WERI-Rb-1 (cell line): ENCODE measurements around the gene CELSR1.
A peak's percentile ranks its signal among the peaks of the same experiment; 100 is the strongest.

ENCODE experiments used
- DNase-seq: peaks from one replicate; pipeline ENCODE4 v3.0.0-alpha.2; 2020
- H3K27ac ChIP-seq: fragments of 250-450 bp; sonication (Bioruptor Pico); 2 replicates; pipeline ENCODE4 v1.5.1; 2020; ENCODE audit warnings: mild to moderate bottlenecking, moderate library complexity
- H3K27me3 ChIP-seq: fragments of 250-450 bp; sonication (Bioruptor Pico); 2 replicates; pipeline ENCODE4 v1.5.1; 2021; ENCODE audit warnings: mild to moderate bottlenecking, low read depth, moderate library complexity; ENCODE audit not compliant: insufficient read depth, severe bottlenecking
- H3K36me3 ChIP-seq: fragments of 250-450 bp; sonication (Bioruptor Pico); 2 replicates; pipeline ENCODE4 v1.5.1; 2020; ENCODE audit warnings: mild to moderate bottlenecking, moderate library complexity
- H3K4me3 ChIP-seq: 2 replicates; pipeline ENCODE4 v1.5.1; 2011; ENCODE audit warnings: low read depth, mild to moderate bottlenecking, control low read depth, low read length
- H3K9me3 ChIP-seq: fragments of 250-450 bp; sonication (Bioruptor Pico); 2 replicates; pipeline ENCODE4 v1.5.1; 2021; ENCODE audit warnings: mild to moderate bottlenecking, moderate library complexity; ENCODE audit not compliant: severe bottlenecking
- CTCF ChIP-seq: IDR thresholded peaks from 2 replicates; pipeline ENCODE4 v1.5.1; 2011; ENCODE audit warnings: low read depth, mild to moderate bottlenecking, control low read depth, inconsistent platforms, low read length

CELSR1 gene

GRCh38 chr22:46568102-46568809 lies 30.8 kb upstream of the CELSR1 start:
- H3K36me3 ChIP-seq = no peaks in the 10 kb centered on the region
- H3K4me3 ChIP-seq = no peak overlapping the region
- no peak overlapping the region for H3K27ac ChIP-seq
- 0 out of 2 replicates have a peak, but pooled peaks have one; percentile 4 for TF ChIP-seq CTCF
- DNase-seq = no peak
- no peaks in the 10 kb centered on the region for H3K27me3 ChIP-seq
- peaks cover 5% of the 10 kb centered on the region for H3K9me3 ChIP-seq

GRCh38 chr22:46567471-46567870 lies 30.1 kb upstream of the CELSR1 start:
- DNase-seq = no peak
- H3K27me3 ChIP-seq = no peaks in the 10 kb centered on the region
- H3K9me3 ChIP-seq = peaks cover 5% of the 10 kb centered on the region
- H3K4me3 ChIP-seq = no peak overlapping the region
- no peak overlapping the region for H3K27ac ChIP-seq
- no peaks in the 10 kb centered on the region for H3K36me3 ChIP-seq
- TF ChIP-seq CTCF = no peak

- Histone ChIP-seq H3K27me3 (no peaks in the 10 kb centered on the region), H3K27ac (peak overlapping the region; percentile 76), H3K9me3 (no peaks in the 10 kb centered on the region), H3K4me3 (no peak overlapping the region), H3K36me3 (no peaks in the 10 kb centered on the region)
- TF ChIP-seq CTCF = no peak
- no peak for DNase-seq
These were observed 26.8 kb upstream of the CELSR1 start for GRCh38 chr22:46564084-46564714.

- TF ChIP-seq CTCF = peak; percentile 91
- Histone ChIP-seq H3K9me3 (no peaks in the 10 kb centered on the region), H3K27ac (peak overlapping the region; percentile 76), H3K4me3 (peak overlapping the region; percentile 20), H3K36me3 (no peaks in the 10 kb centered on the region), H3K27me3 (no peaks in the 10 kb centered on the region)
- peak; percentile 91 for DNase-seq
These were observed 26.1 kb upstream of the CELSR1 start for GRCh38 chr22:46563381-46564083.

GRCh38 chr22:46561435-46561905 lies 24.1 kb upstream of the CELSR1 start:
- peak; percentile 74 for DNase-seq
- H3K27ac ChIP-seq = peak overlapping the region; percentile 17; the same call in 1 of the 2 replicates

More at GRCh38 chr22:46561435-46561905, 24.1 kb upstream of the CELSR1 start:
- H3K27me3 ChIP-seq = no peaks in the 10 kb centered on the region
- H3K4me3 ChIP-seq = peak overlapping the region; percentile 17
- no peaks in the 10 kb centered on the region for H3K36me3 ChIP-seq
- no peak for TF ChIP-seq CTCF
- peaks cover 7% of the 10 kb centered on the region for H3K9me3 ChIP-seq
